NCI-H128 (cell line): ENCODE measurements around the gene PLEKHM3.

Experiments used
- DNase-seq: peaks from one replicate; lab custom pipeline; 2025; ENCODE audit not compliant: unreplicated experiment; lab: John Stamatoyannopoulos, UW

The PLEKHM3 gene

DNA sequence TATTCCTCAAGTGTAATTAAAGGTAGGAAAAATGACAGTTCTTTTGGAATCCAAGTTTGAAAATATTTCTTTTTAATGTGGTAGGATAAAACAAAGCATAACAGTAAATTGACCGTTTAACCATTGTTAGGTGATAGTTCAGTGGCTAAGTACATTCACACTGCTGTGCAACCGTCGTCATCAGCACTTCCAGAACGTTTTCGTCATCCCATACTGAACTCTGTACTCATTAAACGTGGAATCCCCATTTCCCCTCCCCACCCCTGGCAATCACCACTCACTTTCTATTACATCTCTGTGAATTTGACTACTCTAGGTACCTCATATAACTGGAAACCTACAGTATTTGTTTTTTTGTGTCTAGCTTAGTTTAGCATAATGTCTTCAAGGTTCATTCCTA is 222.7 kb downstream of the PLEKHM3 start:
- DNase-seq = no peak

DNA sequence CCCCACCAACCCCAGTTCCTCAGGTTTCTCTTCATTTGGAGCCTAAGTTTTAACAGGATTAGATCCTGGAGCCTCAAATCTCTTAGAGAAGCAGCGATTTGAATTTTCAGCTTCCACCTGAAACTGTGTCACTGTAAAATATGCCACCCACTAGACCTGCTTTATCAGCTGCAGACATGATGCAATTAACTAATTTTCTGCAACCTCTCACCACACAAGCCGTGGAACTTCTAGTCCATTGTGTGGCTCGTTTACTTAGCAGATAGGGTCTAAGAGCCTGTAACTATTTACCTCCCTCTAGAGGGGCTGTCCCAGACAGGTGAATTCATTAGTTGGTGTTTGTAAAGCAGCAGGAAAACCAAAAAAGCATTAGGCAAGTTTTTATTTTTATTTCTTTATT is 224.1 kb downstream of the PLEKHM3 start:
- DNase-seq = no peak

DNA sequence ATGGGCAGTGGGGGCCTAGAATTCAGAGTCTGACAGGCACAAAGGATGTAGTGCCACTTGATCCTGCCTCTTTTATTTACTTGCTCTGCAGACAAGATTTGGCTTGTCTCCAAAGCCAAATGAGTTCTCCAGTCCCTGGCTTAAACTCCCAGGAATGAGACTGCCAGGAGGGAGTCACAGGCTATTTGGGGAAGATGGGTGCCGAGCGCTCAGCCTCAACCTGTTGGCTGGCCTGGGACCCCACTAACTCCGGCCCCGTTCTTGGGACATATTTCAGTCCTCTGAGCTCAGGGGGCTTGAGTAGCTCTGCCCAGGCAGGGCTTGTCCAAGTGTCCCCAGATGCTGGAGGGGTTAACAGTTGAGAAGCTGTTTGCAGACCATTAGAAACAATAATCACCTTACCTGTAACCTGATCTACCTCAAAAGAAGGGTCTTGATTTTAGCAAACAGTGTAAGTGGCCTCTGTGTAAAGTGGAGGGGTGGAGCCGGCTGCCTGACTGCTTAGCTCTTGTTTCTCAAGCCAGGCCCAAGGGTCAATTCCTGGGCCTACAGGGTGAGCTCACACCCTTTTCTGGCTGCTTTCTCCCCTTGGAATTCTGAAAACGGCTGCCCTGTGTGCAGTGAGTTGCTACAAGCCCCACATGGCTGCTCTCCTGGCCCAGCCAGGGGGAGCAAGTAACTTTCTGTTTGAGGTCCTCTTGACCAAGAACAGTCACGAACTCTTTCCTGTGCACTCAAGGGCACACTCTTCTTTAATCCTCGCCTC is 228.6 kb downstream of the PLEKHM3 start:
- no peak for DNase-seq

DNA sequence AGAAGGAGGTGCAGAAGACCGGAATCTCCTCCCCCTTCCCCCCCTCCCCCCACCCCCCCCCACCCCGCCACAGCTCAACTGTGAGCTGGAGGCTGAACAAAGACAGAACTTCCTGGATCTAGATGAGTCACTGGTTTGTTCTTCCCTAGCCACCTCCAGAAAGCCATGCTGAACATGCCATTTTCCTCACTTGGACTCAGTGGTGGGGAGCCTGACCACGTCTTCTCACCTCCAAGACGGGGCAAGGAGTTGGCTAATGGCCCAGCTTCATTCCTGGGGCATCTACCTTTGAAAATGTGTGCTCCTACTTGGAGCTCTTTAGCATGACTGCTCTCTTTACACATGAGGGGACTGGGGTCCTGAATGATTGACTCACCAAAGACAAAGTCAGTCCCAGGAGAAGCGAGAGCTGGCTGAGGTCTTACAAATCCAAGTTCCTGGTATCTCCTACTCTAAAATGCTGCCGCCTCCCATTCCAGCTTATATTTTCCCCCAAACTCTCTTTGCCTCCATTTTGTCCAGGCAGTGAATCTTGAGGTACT is 233.0 kb downstream of the PLEKHM3 start:
- no peak for DNase-seq

DNA sequence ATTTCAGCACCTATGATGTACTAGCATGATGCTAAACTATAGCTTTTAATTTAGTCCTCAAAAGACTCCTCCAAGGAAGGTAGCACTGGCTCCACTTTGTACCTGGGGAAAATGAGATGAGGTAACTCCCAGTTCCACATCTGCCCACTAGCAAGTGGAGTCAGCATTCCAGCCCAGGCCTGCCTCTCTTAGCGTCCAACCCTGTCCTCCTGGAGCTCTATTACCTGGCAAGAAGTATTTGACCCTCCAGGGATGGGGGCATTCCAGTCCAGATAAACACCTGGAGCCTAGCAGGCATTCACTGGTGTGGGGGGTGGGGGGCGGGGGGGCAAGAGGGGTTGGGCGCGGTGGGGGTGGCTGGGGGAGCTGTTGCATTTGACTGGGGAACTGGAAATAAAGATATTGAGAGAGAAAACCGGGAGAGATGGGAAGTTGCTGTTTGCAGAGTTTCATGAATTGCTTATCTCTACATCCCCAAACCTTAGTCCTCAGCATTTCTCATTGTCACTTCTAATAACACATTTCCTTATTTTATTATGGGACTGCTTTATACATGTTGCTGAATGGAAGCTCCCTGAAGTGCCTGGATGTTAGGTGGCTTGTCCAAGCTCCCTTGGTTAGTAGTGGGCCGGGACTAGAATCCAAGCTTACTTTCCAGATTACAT is 233.6 kb downstream of the PLEKHM3 start:
- no peak for DNase-seq

DNA sequence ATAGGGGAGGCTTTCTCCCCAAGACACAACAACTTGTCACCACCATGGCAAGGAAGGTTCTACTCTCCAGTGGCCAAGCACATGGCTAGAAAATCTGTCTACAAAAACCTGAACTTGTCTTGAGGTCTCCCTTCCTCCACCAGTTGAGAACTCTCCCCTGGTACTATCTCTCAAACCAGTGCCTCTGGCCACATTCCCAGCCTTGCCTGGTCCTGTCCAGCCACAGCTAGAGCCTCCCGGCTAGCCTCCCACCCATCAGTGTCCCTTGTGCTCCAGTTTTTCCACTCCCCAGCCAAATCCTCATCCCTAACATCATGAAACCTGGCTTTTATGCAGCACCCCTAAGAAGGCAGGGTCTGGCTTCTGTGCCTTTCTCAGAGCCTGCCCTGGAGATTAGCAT is 234.4 kb downstream of the PLEKHM3 start:
- no peak for DNase-seq

DNA sequence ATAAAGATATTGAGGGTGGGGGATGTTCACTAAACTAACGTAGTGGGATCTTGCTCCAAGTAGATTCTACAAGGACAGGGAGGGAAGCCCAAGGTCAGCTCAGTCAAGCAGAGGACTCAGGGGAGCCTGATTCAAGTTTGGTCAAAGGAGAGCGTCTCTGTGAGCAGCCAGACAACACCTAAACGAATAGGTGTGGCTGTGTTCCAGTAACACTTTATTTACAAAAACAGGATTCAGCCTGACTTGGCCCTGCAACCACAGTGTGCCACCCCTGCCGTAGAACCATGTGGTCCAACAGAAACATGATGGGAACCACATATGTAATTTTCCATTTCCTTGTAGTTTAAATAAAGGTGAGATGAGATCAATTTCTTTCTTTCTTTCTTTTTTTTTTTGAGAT is 237.5 kb downstream of the PLEKHM3 start:
- DNase-seq = no peak

DNA sequence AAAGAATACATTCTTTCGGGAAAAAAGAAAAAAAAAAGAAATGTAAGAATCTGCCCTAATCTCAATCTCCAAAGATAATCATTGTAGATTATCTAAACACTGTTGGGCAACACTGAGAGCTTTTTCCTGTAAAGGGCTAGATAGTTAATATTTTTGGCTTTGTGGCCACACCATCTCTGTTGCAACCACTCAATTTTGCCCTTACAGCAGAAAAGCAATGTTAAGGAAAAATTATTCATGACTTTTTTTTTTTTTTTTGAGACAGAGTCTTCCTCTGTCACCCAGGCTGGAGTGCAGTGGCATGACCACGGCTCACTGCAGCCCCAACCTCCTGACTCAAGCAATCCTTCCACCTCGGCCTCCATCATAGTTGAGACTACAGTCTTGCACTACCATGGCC is 238.3 kb downstream of the PLEKHM3 start:
- no peak for DNase-seq

DNA sequence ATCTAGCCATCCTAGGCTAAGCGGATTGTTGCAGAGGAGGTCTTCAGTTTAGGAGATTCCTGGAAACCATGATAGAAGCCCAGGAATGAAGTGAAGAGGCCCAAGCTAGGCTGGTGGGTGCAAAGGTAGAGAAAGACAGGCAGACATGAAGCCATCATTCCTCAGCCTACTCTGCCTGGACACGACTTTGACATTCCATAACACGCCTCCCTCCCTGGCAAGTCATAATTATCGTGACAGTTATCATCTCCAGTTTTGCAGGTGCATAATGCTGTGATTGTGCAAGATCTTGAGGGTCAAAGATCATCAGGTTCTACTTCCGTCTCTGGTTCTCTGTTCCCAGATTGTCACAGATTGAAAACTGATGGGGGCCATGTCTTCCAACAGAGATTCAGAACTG is 240.4 kb downstream of the PLEKHM3 start:
- DNase-seq = no peak

DNA sequence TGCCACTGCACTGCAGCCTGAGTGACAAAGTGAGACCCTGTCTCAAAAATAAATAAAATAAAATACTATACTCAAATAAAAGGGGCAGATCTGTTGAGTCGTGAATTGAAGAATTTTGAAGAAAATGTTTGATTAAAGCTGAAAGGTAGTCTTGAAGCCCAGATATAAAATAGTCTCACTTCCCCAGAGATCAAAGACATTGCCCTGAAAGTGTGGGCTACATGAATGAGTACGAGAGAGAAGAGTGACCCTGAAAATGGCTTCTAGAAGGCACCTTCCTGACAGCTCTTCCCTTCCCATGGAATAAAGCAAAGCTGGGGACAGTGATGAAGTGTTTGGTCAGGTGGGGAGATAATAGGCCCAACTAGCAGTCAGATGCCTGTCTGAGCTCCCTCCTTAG is 241.8 kb downstream of the PLEKHM3 start:
- no peak for DNase-seq

DNA sequence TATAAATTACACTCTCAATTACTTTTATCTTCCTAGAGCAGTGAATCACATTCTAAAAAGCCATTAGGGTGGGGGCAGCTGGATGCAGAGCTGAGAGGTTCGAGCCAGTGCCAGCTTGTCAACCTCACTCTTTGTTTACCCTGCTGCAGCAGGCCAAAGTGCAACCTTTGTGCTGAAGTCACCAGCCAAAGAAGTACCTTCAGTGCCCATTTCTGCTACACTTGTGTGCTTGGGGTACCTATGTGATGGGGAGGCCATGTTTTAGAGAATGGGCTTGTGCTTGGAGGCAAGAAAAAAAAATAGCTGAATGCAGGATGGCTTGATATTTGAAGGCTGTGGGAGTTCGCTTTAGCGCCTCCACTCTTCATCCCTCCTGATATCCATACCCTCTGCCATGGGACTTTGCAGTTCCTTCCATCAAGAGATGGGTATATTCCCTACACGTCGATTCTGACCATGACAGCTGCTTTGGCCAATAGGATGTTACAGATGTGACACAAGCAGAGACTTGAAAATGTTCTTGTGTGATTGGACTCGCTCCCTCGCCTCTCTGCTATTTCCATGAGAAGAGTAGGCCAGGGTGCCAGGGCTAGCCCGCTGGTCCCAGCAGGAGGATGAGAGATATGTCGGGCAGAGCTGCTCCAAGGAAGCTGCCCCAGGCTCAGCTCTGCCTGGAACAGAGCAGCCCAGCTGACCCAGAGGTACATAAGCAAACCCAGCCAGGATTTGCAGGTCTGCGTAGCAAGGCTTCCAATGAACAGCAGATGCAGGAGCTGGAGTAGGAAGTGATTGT is 242.9 kb downstream of the PLEKHM3 start:
- DNase-seq = no peak

DNA sequence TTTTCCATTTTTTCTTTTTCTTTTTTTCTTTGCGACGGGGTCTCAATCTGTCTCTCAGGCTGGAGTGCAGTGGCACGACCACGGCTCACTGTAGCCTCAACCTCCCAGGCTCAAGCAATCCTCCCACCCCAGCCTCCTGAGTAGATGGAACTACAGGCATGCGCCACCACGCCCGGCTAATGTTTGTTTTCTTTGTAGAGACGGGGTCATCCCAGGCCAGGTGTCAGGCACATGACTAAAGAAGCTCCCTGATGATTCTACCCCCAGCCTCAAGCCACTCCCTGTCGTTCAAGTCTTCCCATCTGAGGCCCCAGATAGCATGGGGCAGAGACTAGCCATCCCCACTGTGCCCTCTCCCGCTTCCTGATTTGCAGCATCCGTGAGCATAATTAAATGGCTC is 245.8 kb downstream of the PLEKHM3 start:
- DNase-seq = no peak

DNA sequence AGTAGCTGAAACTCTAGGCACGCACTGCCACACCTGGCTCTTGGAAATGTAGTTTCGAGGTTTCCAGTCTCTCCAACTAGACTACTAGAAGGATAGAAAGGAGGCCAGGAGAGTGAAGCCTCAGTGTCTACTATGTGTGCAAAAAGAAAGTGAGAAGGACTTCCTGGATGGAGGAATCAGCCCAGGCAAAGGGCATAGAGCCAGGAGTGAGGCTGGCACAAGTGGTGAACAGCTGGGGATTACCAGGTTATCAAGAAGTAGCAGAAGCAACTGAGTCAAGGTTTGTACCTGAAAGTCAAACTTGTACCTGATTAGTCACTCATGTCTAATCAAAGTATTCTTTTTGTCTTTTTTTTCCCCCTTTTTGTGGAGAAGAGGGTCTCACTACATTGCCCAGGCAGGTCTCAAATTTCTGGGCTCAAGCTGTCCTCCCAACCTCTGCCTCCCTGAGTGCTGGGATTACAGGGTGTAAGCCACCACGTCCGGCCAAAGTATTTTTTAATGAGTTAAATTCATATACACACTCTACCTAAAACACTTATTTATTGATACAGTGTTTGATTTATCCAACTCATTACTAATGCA is 246.9 kb downstream of the PLEKHM3 start:
- no peak for DNase-seq

DNA sequence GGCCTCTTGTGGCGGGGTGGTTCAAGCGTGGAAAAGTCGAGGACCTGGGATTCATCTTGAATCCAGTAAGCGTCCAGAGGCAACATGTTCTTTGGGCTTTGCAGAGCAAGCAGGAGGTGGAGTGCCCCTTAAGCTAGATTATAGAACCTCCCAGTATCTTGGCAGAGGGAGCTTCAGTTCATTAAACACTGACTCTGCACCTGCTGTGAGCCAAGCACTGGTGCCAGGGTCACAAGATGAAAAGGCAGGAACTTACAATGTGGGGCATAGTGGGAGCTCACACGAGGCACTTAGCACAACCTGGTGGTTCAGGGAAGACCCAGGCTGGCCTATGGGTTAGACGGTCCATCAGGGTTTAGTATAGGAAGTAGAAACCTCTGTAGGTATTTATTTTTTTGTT is 248.2 kb downstream of the PLEKHM3 start:
- no peak for DNase-seq

DNA sequence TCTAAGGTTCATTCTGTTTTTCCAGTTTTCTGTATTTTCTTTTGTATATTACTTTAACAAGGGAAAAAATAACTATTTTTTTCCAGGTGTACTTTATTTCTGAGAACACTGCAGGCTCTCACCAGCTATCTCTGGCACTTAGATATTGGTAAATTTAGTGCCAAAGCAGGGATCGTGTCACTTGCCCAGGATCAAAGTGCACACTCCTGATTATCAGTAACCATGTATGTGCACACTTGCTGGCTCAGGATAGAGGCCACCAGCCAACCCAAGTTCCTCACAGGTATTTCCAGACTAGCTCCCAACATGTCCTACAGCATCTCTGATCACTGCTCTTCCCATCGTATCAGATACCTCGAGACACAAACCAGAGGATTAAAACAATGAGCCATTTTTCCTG is 249.9 kb downstream of the PLEKHM3 start:
- DNase-seq = no peak

DNA sequence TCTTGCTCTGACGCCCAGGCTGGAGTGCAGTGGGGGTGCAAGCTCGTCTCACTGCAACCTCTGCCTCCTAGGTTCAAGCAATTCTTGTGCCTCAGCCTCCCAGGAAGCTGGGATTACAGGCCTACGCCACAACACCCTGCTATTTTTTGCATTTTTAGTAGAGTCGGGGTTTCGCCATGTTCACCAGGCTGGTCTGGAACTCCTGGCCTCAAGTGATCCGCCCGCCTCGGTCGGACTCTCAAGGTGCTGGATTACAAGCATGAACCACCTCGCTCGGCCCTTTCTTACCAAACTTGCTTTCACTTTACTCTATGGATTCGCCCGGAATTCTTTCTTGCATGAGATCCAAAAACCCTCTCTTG is 252.5 kb downstream of the PLEKHM3 start:
- DNase-seq = no peak

DNA sequence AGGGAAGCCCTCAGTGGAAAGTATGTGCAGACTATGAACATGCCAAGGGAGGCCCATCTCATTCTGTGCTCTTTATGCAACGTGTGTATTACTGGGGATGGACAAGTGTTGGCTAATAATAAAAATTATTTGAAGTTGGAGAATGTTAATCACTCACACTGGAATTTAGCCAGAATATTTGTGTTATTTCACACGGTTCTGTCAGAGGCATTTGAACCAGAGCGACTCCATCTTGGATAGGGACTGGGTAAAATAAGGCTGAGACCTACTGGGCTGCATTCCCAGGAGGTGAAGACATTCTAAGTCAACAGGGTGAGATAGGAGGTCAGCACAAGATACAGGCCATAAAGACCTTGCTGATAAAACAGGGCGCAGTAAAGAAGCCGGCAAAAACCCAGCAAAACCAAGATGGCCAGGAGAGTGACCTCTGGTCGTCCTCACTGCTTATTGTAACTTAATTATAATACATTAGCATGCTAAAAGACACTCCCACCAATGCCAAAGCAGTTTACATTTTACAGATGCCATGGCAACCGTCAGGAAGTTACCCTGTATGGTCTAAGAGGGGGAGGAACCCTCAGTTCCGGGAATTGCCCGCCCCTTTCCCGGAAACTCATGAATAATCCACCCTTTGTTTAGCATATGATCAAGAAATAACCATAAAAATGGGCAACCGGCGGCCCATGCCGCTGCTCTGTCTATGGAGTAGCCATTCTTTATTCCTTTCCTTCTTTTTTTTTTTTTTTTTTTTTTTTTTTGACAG is 253.1 kb downstream of the PLEKHM3 start:
- DNase-seq = no peak

DNA sequence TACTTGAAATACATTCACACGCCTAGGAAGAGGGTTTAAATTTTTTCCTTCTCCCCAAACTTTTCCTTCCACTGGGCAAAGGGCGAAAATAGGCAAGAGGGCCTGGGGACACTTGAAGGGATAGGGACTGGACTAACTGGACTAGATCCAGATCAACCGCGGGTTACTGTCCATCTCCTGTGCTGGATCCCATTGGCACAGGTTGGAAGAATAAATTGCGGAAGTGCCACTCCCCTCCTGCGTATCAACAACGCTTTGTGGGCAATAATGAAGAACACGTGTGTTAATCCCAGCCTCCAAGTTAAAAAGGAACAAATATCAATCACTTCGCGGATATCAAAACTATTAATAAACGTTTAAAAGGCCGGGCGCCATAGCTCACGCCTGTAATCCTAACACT is 253.9 kb downstream of the PLEKHM3 start:
- DNase-seq = no peak
